Hepatocyte (in vitro differentiated cells): ENCODE measurements around the gene OSBP2.

Experiments
- EZH2 ChIP-seq: fragments of 200-600 bp; sonication (generic); IDR thresholded peaks from 2 replicates; pipeline ENCODE4 v1.6.1; 2016; ENCODE audit warnings: antibody characterized with exemption, mild to moderate bottlenecking, borderline replicate concordance
- TF ChIP-seq, protein P1 (sequence below): fragments of 200-600 bp; sonication (generic); IDR thresholded peaks from 2 replicates; pipeline ENCODE4 v1.5.1; 2016; ENCODE audit warnings: antibody characterized with exemption, mild to moderate bottlenecking; ENCODE audit not compliant: poor library complexity

DNA sequence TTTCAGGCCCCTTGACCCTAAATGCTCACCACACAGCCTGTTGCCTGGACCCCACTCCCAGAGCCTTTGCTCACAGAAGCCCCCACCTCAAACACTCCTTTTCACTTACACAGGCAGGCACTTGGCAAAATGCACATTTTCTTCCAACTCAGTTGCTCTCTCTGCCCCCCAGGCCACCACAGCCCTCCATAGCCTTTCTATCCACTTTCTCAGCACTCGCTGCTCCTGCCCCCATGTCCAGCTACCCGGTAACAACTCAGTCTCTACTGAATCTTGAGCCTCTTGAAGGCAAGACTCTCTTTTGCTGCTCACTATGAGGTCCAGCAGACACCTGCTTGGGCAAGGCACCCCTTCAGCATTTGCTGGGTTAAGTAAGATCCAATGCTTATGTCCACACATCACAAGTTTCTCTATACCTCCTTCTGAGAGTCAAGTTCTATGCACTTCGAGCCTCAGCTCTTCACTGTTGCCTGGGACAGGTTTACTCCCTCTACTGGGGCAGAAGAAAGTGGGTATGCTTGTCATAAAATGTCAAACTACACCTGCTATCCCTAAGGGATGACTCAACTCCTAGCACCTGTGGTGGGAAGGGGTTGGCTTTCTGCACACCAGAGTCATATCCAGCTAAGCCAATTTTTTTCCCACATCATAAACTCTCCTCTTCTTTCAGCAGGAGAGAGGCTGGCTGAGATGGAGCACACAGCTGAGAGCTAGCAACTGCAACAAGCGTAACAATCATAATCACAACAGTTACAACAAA lies 237.0 kb downstream of the OSBP2 start:
- TF ChIP-seq EZH2, result no peak
- TF ChIP-seq, protein P1, sequence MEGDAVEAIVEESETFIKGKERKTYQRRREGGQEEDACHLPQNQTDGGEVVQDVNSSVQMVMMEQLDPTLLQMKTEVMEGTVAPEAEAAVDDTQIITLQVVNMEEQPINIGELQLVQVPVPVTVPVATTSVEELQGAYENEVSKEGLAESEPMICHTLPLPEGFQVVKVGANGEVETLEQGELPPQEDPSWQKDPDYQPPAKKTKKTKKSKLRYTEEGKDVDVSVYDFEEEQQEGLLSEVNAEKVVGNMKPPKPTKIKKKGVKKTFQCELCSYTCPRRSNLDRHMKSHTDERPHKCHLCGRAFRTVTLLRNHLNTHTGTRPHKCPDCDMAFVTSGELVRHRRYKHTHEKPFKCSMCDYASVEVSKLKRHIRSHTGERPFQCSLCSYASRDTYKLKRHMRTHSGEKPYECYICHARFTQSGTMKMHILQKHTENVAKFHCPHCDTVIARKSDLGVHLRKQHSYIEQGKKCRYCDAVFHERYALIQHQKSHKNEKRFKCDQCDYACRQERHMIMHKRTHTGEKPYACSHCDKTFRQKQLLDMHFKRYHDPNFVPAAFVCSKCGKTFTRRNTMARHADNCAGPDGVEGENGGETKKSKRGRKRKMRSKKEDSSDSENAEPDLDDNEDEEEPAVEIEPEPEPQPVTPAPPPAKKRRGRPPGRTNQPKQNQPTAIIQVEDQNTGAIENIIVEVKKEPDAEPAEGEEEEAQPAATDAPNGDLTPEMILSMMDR, result no peak
